Kidney (tissue), 14 donors: ENCODE results near the gene CRLF1. TPM values are rescaled to one million over a fixed set of nuclear protein-coding genes. Genes with fewer than 3 reads are reported as not detected.

ENCODE experiments used
- DNase-seq, 5 donors: peaks; one replicate each; pipeline ENCODE4 v3.0.0-alpha.2; 2013 to 2020
- FAIRE-seq: peaks from 2 replicates; lab custom pipeline; 2012; peaks lifted over from hg19 to GRCh38; lab: Jason Lieb, UNC
- H3K27ac ChIP-seq, 2 donors: one replicate each; pipeline ENCODE4 v1.7.0; 2013; ENCODE audit warnings: low read depth in 2 of 2, low read length in 2 of 2, inconsistent platforms in 1 of 2
- H3K27me3 ChIP-seq: one replicate; pipeline ENCODE4 v1.7.1; 2013; ENCODE audit warnings: low read length, inconsistent platforms; ENCODE audit not compliant: control insufficient read depth, insufficient read depth
- H3K36me3 ChIP-seq, 3 donors: one replicate each; pipeline versions ENCODE4 v1.7.0 to v1.7.1; 2013; ENCODE audit warnings: low read length in 3 of 3, control low read depth in 1 of 3, inconsistent platforms in 1 of 3; ENCODE audit not compliant: insufficient read depth in 3 of 3, control insufficient read depth in 2 of 3
- H3K4me1 ChIP-seq, 3 donors: one replicate each; pipeline versions ENCODE4 v1.7.0 to v1.7.1; 2013; ENCODE audit warnings: low read length in 3 of 3, inconsistent platforms in 1 of 3, low read depth in 1 of 3; ENCODE audit not compliant: control insufficient read depth in 2 of 3, insufficient read depth in 2 of 3
- H3K4me3 ChIP-seq, 3 donors: one replicate each; pipeline versions ENCODE4 v1.7.0 to v1.8.1; 2013; ENCODE audit warnings: low read length in 3 of 3, control low read depth in 1 of 3, inconsistent platforms in 1 of 3
- H3K9ac ChIP-seq, 3 donors: one replicate each; pipeline versions ENCODE4 v1.7.0 to v1.7.1; 2013; ENCODE audit warnings: low read length in 3 of 3, control low read depth in 1 of 3, inconsistent platforms in 1 of 3
- H3K9me3 ChIP-seq, 3 donors: one replicate each; pipeline versions ENCODE4 v1.7.0 to v1.7.1; 2013; ENCODE audit warnings: low read length in 3 of 3, control low read depth in 1 of 3, inconsistent platforms in 1 of 3; ENCODE audit not compliant: control insufficient read depth in 2 of 3, insufficient read depth in 1 of 3
- CTCF ChIP-seq: IDR thresholded peaks from 3 replicates; pipeline ENCODE4 v1.5.1; 2012; ENCODE audit warnings: mild to moderate bottlenecking, moderate library complexity, borderline replicate concordance; ENCODE audit not compliant: insufficient read depth; ENCODE audit errors: extremely low read depth
- intact Hi-C: fragments of 100-400 bp; cut with DNase I; formaldehyde crosslinking; loops from one replicate; pipeline ENCODE4 v1.11.1; 2022
- polyA plus RNA-seq: library from polyadenylated mRNA; stranded (reverse); fragments of 350-450 nt; fragmentation: Illumina TruSeq; extraction: RNeasy Lipid Tissue Mini Kit (QIAGEN cat#74804); gene quantifications from one replicate; pipeline ENCODE4 v1.2.3, GENCODE V29; 2014; ENCODE audit warnings: low read depth, low replicate concordance; ENCODE audit not compliant: insufficient read depth
- total RNA-seq: library from RNA; stranded (reverse); fragmentation: NEBNext Ultra II Directional; extraction: Animal tissue kit (Norgen Biotek cat#: 25700); gene quantifications from one replicate; pipeline ENCODE4 v1.2.1, GENCODE V29; 2021
- donor health status: control.
- donor health status: control.
- donor health status: control.
- donor health status: control.
- donor health status: control.
- donor health status: DM: yes; HTN: yes; CAD: no.
- donor health status: Normal renal cell carcinoma (clear cell type).

CRLF1 gene
- total and polyA plus RNA-seq, 2 donors from 2014 or later = 6.6 to 28.9 TPM

GRCh38 chr19:18648973-18649315 lies 42.3 kb upstream of the CRLF1 start:
- no peaks in the 10 kb centered on the region for H3K9me3 ChIP-seq
- no peaks in the 10 kb centered on the region for H3K27me3 ChIP-seq
- TF ChIP-seq CTCF = no peak
- peak overlapping the region; percentile 55 to 86 for H3K27ac ChIP-seq
- peak overlapping the region in 1 of 3 donors; percentile 29 for H3K9ac ChIP-seq
- peak overlapping the region in 1 of 3 donors; percentile 19 for H3K4me3 ChIP-seq
- peak; percentile 68 to 81 (median 73) for DNase-seq
- no peaks in the 10 kb centered on the region for H3K36me3 ChIP-seq
- intact Hi-C loops = no loop called here
- FAIRE-seq = no peak
- H3K4me1 ChIP-seq = peaks cover 2 to 43% (median 39%) of the 10 kb centered on the region in 3 donors

GRCh38 chr19:18647807-18648206 lies 41.2 kb upstream of the CRLF1 start:
- FAIRE-seq (no peak), DNase-seq (peak in 1 of 5 donors; percentile 39)
- Histone ChIP-seq H3K9me3 (no peaks in the 10 kb centered on the region), H3K4me1 (peaks cover 2 to 43% (median 40%) of the 10 kb centered on the region in 3 donors), H3K27me3 (no peaks in the 10 kb centered on the region), H3K27ac (peak overlapping the region; percentile 48 to 55), H3K9ac (peak overlapping the region in 1 of 3 donors; percentile 26), H3K36me3 (no peaks in the 10 kb centered on the region), H3K4me3 (no peak overlapping the region)
- no peak for TF ChIP-seq CTCF
- intact Hi-C loops = no loop called here

GRCh38 chr19:18647371-18647767 lies 40.8 kb upstream of the CRLF1 start:
- Histone ChIP-seq H3K9me3 (no peaks in the 10 kb centered on the region), H3K36me3 (no peaks in the 10 kb centered on the region), H3K27ac (peak overlapping the region; percentile 11 to 55), H3K4me1 (peaks cover 2 to 43% (median 40%) of the 10 kb centered on the region in 3 donors), H3K4me3 (no peak overlapping the region), H3K27me3 (no peaks in the 10 kb centered on the region), H3K9ac (peak overlapping the region in 1 of 3 donors; percentile 46)
- DNase-seq = no peak
- no peak for FAIRE-seq
- intact Hi-C loops = no loop called here
- TF ChIP-seq CTCF = no peak
